Measurements from ENCODE around the gene AFTPH. TPM values are rescaled to one million over a fixed set of nuclear protein-coding genes. Genes with fewer than 3 reads are reported as not detected.

AFTPH gene
- total RNA-seq, 1 donor from 2014 or later = 16.0 TPM

- Histone ChIP-seq H2AFZ (ENCODE audit: low read depth, low read length) (no peak overlapping the region), H3K9me3 (ENCODE audit: insufficient read depth, low read depth, low read length) (no peaks in the 10 kb centered on the region), H3K4me2 (ENCODE audit: low read length) (no peak overlapping the region), H3K79me2 (ENCODE audit: insufficient read depth, low read length) (no peaks in the 10 kb centered on the region), H3K4me1 (ENCODE audit: insufficient read depth, low read length) (peaks cover 5% of the 10 kb centered on the region), H3K27me3 (ENCODE audit: insufficient read depth, low read length) (peaks cover 31% of the 10 kb centered on the region), H3K4me3 (ENCODE audit: insufficient read depth, low read depth, low read length) (no peak overlapping the region), H3K9ac (ENCODE audit: low read length) (no peak overlapping the region), H3K27ac (ENCODE audit: low read depth, low read length) (no peak overlapping the region), H3K36me3 (ENCODE audit: insufficient read depth, low read length) (no peaks in the 10 kb centered on the region), H4K20me1 (ENCODE audit: insufficient read depth, low read length) (no peaks in the 10 kb centered on the region)
- peaks cover 6% of the 10 kb centered on the region for H3K27me3 Mint-ChIP-seq (ENCODE audit: low read depth, unreplicated experiment)
- peaks cover 8% of the 10 kb centered on the region for H3K4me1 Mint-ChIP-seq (ENCODE audit: low read depth, unreplicated experiment)
- no peaks in the 10 kb centered on the region for H3K36me3 Mint-ChIP-seq (ENCODE audit: low read depth, unreplicated experiment)
- no peak for FAIRE-seq
- DNase-seq (ENCODE audit: low read depth) = no peak
- no peak overlapping the region for H3K4me3 Mint-ChIP-seq (ENCODE audit: unreplicated experiment)
- TF ChIP-seq EZH2 (IDR thresholded peaks at IDR 0.05; ENCODE audit: insufficient read depth, low read length) (no peak), CTCF (IDR thresholded peaks at IDR 0.05; ENCODE audit: insufficient read depth, low read depth, low read length) (no peak)
- no peaks in the 10 kb centered on the region for H3K9me3 Mint-ChIP-seq (ENCODE audit: unreplicated experiment)
- H3K27ac Mint-ChIP-seq (ENCODE audit: unreplicated experiment) = no peak overlapping the region
Measured at GRCh38 chr2:64479259-64480117, 44.6 kb upstream of the AFTPH start.

GRCh38 chr2:64481665-64482064 is 42.5 kb upstream of the AFTPH start:
- Histone ChIP-seq H3K4me1 (ENCODE audit: insufficient read depth, low read length) (peaks cover 5% of the 10 kb centered on the region), H3K9me3 (ENCODE audit: insufficient read depth, low read depth, low read length) (no peaks in the 10 kb centered on the region), H3K4me2 (ENCODE audit: low read length) (no peak overlapping the region), H3K79me2 (ENCODE audit: insufficient read depth, low read length) (no peaks in the 10 kb centered on the region), H3K36me3 (ENCODE audit: insufficient read depth, low read length) (no peaks in the 10 kb centered on the region), H3K27ac (ENCODE audit: low read depth, low read length) (no peak overlapping the region), H3K9ac (ENCODE audit: low read length) (no peak overlapping the region), H3K4me3 (ENCODE audit: insufficient read depth, low read depth, low read length) (no peak overlapping the region), H4K20me1 (ENCODE audit: insufficient read depth, low read length) (no peaks in the 10 kb centered on the region), H2AFZ (ENCODE audit: low read depth, low read length) (no peak overlapping the region), H3K27me3 (ENCODE audit: insufficient read depth, low read length) (peaks cover 37% of the 10 kb centered on the region)
- no peak for TF ChIP-seq EZH2 (IDR thresholded peaks at IDR 0.05; ENCODE audit: insufficient read depth, low read length)
- peaks cover 8% of the 10 kb centered on the region for H3K4me1 Mint-ChIP-seq (ENCODE audit: low read depth, unreplicated experiment)
- H3K4me3 Mint-ChIP-seq (ENCODE audit: unreplicated experiment) = no peak overlapping the region
- no peak for FAIRE-seq
- H3K27ac Mint-ChIP-seq (ENCODE audit: unreplicated experiment) = no peak overlapping the region
- H3K36me3 Mint-ChIP-seq (ENCODE audit: low read depth, unreplicated experiment) = no peaks in the 10 kb centered on the region
- peaks cover 20% of the 10 kb centered on the region for H3K27me3 Mint-ChIP-seq (ENCODE audit: low read depth, unreplicated experiment)
- H3K9me3 Mint-ChIP-seq (ENCODE audit: unreplicated experiment) = no peaks in the 10 kb centered on the region
- DNase-seq (ENCODE audit: low read depth) = no peak

DNA sequence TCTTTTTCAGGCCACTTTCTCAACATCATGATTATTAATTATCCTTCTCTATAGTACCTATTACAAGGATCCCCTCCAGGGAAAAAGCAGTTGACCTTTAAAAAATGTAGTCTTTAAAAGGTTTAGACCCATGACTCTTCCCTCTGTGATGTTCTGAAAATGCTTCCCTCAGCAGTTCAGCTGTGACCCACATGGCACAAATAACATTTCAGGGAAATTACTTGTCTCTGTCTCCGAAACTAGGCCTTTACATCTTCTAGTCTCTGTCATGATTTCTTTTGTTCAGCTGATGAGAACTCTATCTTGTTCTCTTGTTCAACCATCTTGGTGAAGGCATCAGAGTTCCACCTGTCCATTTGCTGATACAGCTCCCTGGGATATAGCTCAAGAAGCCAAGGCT is 41.9 kb upstream of the AFTPH start:
- H3K27me3 Mint-ChIP-seq (ENCODE audit: low read depth, unreplicated experiment) = peaks cover 22% of the 10 kb centered on the region
- no peak overlapping the region for H3K4me3 Mint-ChIP-seq (ENCODE audit: unreplicated experiment)
- Histone ChIP-seq H2AFZ (ENCODE audit: low read depth, low read length) (no peak overlapping the region), H3K27ac (ENCODE audit: low read depth, low read length) (no peak overlapping the region), H3K4me1 (ENCODE audit: insufficient read depth, low read length) (peaks cover 5% of the 10 kb centered on the region), H3K79me2 (ENCODE audit: insufficient read depth, low read length) (no peaks in the 10 kb centered on the region), H3K27me3 (ENCODE audit: insufficient read depth, low read length) (peaks cover 42% of the 10 kb centered on the region), H3K36me3 (ENCODE audit: insufficient read depth, low read length) (no peaks in the 10 kb centered on the region), H4K20me1 (ENCODE audit: insufficient read depth, low read length) (no peaks in the 10 kb centered on the region), H3K4me3 (ENCODE audit: insufficient read depth, low read depth, low read length) (no peak overlapping the region), H3K4me2 (ENCODE audit: low read length) (no peak overlapping the region), H3K9ac (ENCODE audit: low read length) (no peak overlapping the region), H3K9me3 (ENCODE audit: insufficient read depth, low read depth, low read length) (no peaks in the 10 kb centered on the region)
- no peak for TF ChIP-seq CTCF (IDR thresholded peaks at IDR 0.05; ENCODE audit: insufficient read depth, low read depth, low read length)
- no peak for TF ChIP-seq EZH2 (IDR thresholded peaks at IDR 0.05; ENCODE audit: insufficient read depth, low read length)
- FAIRE-seq (no peak), DNase-seq (ENCODE audit: low read depth) (no peak)
- H3K27ac Mint-ChIP-seq (ENCODE audit: unreplicated experiment) = no peak overlapping the region
- no peaks in the 10 kb centered on the region for H3K36me3 Mint-ChIP-seq (ENCODE audit: low read depth, unreplicated experiment)
- peaks cover 8% of the 10 kb centered on the region for H3K4me1 Mint-ChIP-seq (ENCODE audit: low read depth, unreplicated experiment)
- no peaks in the 10 kb centered on the region for H3K9me3 Mint-ChIP-seq (ENCODE audit: unreplicated experiment)

All from astrocyte (in vitro differentiated cells and primary cell).